NCI-H446 (cell line): ENCODE results near the gene LMF1.

Source experiments
- DNase-seq, 2 experiments: peaks; one replicate each; lab custom pipeline; 2025; lab: John Stamatoyannopoulos, UW

The LMF1 gene

GRCh38 chr16:970766-971581 is at the start of gene LMF1:
Gene LMF1 (minus strand): TSS chr16:970984. CDS start chr16:970980, 4 bp downstream.
- DNase-seq, result peak; percentile 67 to 91

GRCh38 chr16:1020091-1020399 is 49.3 kb upstream of the LMF1 start:
- no peak for DNase-seq

DNA sequence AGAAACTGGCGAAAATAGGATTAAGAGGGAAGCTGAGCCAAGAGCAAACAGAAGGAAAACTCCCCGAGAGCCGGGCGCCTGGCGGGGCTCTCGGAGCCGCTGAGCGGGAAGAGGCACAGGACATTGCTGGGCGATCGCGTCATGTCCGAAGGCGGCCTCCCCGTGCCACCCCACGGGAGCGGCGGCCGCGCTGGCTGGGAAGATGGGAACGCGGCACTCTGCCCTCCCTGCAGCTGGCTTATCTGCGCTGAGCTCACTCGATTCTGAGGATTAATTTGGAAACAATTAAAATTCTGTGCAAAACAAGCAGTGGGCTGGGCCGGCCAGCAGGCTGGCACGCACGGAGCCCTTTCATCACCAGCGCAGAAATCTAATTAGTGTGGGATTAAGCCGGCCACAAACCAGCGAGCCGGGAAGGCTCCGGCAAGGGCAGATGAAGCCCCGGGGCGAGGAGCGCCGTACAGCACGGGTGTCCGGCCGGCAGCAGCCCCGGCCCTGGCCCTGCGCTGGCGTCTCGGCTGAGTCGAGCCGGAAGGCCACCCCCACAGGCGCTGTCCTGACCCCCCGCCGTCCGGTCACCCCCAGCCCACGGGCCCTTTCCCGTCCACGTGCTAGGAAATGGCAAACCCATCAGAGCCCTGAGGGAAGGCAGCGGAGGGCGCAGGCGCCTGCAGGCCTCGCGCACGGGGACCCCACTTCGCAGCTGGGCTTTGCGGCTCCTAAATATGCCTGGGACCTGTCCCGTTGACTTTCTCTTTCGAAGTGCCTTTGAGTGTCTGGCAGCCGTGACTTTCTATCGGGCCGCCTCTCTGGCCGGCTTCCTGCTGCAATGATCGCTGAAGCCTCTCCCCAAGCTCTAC is 48.7 kb upstream of the LMF1 start:
- DNase-seq, result no peak

DNA sequence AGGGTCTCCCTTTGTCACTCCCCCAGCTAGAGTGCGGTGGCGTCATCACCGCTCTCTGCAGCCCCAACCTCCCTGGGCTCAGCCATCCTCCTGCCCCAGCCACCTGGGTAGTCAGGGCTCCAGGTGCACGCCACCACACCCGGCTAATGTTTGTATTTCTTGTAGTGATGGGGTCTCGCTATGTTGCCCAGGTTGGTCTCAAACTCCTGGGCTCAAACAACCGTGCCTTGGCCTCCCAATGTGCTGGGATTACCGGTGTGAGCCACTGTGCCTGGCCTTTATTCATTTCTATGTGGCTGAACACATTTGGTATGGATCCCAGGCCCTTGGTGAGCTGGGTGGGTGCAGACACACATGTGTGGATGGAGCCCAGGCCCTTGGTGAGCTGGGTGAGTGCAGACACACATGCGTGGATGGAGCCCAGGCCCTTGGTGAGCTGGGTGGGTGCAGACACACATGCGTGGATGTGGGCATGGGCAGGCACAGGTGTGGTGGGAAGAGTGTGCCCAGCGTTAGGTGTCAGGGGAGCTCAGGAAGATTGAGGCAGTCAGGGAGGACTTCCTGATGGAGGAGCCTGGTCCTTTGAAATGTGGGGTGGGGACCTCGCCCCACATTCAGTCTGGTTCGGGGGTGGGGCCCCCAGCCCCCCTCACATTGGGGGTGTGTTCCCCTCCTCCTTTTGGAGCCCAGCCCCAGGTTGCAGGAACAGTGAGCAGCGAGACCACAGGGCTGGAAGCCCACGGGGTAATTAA is 47.8 kb upstream of the LMF1 start:
- DNase-seq, result no peak

DNA sequence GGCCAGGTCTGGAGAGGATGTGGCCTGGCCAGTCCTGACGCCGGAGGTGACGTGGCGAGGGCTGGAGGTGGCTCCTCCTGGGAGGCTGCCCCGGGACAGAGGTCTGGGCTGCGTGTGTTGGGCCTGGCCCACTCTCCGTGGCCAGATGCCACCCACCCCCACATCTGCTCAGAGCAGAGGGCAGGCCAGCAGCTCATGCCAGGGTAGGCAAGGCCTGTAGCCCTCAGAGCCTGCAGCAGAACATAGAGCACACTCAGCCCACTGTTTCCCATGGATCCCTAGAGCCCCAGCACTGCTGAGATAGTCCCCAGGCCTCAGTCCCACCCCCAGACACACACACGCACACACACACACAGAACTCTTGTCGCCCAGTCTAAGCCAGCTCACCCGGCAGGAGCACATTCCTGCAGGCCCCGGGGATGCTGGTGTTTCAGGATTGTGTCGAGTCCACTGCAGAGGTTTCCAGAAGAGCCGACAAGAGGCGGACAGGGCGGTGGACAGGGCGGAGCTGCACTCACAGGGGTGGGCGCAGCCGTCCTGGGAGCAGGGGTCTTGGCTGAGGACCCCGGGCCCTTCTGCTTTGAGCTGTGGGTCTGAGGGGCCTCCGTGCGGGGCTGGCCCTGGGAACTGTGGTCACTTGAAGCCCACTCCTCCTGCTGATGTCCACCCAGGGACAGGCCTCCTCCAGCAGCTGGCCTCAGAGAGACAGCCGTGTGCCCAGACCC is 44.1 kb upstream of the LMF1 start:
- DNase-seq, result no peak

- no peak for DNase-seq
Observed at GRCh38 chr16:1014221-1014620, 43.4 kb upstream of the LMF1 start.

DNA sequence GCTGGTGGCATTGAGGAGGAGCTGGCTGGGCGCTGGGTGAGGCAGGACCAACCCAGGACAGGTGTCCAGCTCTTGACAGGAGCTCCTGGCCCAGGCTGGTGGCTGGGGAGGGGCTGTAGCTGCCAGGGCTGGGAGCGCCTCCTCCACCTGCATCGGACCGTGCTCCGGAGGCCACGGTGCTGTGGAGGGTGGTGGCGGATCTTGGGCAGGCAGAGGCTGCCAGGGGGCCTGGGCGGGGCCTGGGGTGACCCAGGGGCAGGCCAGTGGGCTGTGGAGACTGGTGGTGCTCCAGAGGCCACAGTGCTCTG is 42.8 kb upstream of the LMF1 start:
- DNase-seq, result no peak

- DNase-seq, result no peak
Observed at GRCh38 chr16:1012722-1013592, 42.2 kb upstream of the LMF1 start.

DNA sequence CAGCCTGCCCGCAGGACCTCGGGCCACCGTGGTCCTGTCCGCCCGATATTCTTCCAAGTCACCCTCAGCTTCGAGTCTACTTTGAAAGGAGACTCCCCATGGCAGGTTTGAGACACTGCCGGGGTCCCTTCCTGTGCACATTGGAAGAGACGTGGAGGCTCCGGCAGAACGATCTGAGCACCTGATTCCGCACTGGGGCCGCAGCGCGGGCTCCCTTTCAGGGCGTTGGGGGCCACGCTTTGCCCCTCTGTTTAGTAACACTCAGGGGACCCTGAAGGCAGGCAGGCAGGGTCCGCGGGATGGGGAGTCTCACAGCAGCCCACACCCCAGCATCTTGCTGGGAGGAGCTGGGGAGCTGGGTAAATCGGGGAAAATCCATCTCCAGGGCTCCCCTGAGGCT is 41.4 kb upstream of the LMF1 start:
- DNase-seq, result no peak

GRCh38 chr16:1011316-1012082 is 40.7 kb upstream of the LMF1 start:
- DNase-seq, result no peak

DNA sequence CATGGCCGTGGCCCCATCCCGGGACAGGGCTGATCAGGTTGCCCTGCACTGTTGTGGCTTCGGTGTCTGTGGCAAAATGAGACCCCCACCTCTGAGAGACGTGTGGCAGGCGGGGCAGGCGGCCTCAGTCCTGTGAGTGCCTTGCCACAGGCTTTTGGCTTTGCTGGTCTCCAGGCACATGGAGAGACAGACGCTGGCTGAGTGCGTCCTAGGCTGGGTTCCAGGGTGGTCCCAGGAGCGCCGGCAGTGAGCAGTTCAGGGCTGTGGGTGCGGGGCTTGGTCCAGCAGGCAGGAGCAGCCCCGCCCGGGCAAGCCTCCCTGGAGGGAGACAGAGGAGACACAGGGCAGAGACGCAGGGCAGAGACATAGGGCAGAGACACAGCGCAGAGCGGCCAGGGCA is 40.0 kb upstream of the LMF1 start:
- no peak for DNase-seq

GRCh38 chr16:1010251-1010650 is 39.5 kb upstream of the LMF1 start:
- no peak for DNase-seq

DNA sequence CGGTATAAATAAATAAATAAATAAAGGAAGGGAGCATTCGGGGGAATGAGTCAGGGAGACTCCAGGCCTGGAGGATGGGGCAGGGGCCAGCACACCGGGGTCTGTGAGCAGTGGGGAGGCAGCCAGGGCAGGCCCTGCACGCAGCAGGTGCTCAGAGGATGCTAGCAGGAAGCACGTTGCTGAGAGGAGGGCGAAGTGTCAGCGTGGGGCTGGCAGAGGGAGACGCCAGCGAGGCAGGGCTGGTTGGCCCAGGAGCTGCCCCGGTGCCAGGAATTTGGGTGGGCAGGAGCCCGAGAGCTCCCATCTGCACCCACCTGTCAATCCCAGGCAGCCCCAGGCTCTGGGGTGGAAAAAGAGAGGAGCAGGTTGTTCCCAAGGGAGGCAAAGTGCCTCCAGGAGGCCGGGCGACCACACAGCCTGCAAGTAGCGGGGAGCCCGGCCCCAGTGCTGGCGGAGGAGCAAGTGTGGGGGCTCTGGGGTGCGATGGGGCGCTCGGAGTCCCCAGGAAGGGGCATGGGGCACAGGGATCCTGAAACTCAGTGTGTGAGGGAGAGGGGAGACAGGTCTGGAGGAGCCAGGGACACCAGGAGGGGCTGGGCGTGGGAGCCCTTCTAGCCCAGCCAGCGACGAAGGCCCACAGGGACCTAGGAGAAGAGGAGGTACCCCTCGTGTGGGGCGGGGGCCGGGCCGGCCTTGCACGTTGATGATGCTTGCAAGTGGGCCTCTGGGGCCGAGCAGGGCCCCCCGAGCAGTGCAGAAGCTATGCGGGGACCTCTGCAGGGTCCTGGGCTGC is 38.8 kb upstream of the LMF1 start:
- DNase-seq, result no peak

DNA sequence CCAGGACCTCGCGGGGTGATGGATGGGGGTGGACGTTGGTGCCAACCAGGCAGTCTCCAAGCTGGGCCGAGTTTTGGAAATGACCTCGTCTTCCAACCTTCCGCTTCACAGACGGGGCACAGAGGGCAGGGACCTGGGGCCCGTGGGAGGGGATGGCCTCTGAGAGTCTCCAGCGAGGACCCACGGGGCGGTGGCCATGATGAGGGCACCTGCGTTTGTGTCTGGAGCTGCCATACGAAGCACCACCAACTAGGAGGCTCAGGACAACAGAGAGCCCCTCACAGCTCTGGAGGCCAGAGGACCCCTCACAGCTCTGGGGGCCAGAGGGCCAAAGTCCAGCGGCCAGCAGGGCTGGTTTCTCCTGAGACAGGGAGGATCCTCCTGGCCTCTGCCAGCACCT is 37.3 kb upstream of the LMF1 start:
- DNase-seq, result no peak

DNA sequence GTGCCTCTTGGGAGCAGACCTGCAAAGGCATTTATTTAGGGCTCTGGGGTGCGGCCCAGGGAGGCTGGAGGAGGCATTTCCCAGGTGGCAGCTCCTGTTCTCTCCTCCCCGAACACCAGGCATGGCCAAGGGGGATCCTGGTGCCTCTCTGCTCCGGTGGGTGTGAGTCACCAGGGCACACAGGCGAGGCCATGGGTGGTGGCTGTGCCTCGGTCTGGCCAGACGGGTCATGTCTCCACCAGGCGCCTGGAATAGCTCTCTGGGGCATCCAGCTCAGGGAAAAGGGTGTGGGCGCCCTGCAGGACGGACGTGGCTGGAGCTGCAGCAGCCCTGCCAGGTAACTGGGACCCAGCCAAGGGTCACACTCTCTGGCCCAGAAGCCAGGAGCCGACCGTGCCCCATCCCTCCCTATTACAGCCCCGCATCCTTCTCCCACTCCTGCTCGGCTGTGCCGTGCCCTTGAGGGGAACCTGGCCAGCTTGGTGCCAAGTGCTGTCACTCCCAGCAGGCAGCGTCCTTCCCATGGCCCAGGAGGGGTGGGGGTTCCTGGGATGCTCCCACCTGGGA is 36.6 kb upstream of the LMF1 start:
- DNase-seq, result no peak

- no peak for DNase-seq
Observed at GRCh38 chr16:1006781-1007180, 36.0 kb upstream of the LMF1 start.

GRCh38 chr16:1005286-1005685 is 34.5 kb upstream of the LMF1 start:
- no peak for DNase-seq

DNA sequence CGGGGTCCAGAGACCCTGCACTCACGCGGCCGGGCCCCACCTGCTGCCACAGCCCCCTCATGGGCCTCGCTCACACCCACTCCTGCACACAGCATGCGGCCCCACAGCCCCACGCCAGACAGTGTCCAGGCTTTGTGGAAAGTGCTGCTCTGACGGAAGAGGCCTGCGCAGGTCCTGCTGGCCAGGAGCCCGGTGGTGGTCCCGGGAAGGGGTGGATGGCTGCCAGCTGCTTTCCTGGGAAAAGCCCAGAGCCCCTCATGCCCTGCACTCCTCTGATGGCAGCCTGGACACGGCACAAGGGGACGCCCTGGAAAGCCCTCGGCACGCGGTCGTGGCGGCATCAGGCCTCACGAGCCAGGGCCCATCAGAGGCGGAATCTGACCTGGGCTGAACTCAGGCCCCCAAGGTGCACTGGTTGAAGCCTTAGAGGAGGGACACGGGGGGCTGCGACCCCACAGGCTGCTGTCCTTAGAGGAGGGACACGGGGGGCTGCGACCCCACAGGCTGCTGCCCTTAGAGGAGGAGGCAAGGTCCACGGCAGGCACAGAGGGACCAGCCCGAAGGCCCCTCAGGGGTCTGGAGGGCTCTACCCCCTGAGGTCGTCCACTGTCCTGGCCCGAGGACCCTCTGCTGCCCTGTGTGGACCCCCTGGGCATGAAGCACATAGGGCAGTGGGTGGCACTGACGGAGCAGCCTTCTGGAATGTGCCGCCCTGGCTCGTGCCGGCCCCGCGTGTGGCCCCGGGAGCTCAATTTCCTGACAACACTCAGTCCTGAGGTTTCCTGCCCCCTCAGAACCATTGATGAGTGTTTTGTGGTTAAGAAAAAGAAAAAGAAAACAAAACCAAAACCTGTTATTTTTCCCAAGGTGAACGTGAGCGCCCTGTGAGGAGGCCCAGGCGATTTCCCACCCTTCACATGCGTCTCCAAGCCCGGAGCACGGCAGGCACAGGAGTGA is 32.9 kb upstream of the LMF1 start:
- DNase-seq, result no peak
